ENCODE results near the gene KLHL3. TPM values are rescaled to one million over a fixed set of nuclear protein-coding genes. Genes with fewer than 3 reads are reported as not detected.

KLHL3 gene
- total RNA-seq, 1 donor from 2014 or later: 8.9 TPM

GRCh38 chr5:137629646-137630045 lies 106.2 kb downstream of the KLHL3 start:
- Histone ChIP-seq H3K79me2 (ENCODE audit: insufficient read depth, low read length) (no peaks in the 10 kb centered on the region), H2AFZ (ENCODE audit: low read depth, low read length) (no peak overlapping the region), H3K4me2 (ENCODE audit: low read length) (no peak overlapping the region), H3K4me3 (ENCODE audit: insufficient read depth, low read depth, low read length) (no peak overlapping the region), H3K9ac (ENCODE audit: low read length) (no peak overlapping the region), H3K9me3 (ENCODE audit: insufficient read depth, low read depth, low read length) (no peaks in the 10 kb centered on the region), H3K27me3 (ENCODE audit: insufficient read depth, low read length) (peaks cover 2% of the 10 kb centered on the region), H3K27ac (ENCODE audit: low read depth, low read length) (no peak overlapping the region), H3K4me1 (ENCODE audit: insufficient read depth, low read length) (peaks cover 2% of the 10 kb centered on the region), H4K20me1 (ENCODE audit: insufficient read depth, low read length) (no peaks in the 10 kb centered on the region), H3K36me3 (ENCODE audit: insufficient read depth, low read length) (no peaks in the 10 kb centered on the region)
- no peaks in the 10 kb centered on the region for H3K27me3 Mint-ChIP-seq (ENCODE audit: low read depth, unreplicated experiment)
- peaks cover 6% of the 10 kb centered on the region for H3K36me3 Mint-ChIP-seq (ENCODE audit: low read depth, unreplicated experiment)
- peak; percentile 98 for TF ChIP-seq CTCF (IDR thresholded peaks at IDR 0.05; ENCODE audit: insufficient read depth, low read depth, low read length)
- TF ChIP-seq EZH2 (IDR thresholded peaks at IDR 0.05; ENCODE audit: insufficient read depth, low read length): no peak
- H3K4me1 Mint-ChIP-seq (ENCODE audit: low read depth, unreplicated experiment): peaks cover 10% of the 10 kb centered on the region
- peaks cover 4% of the 10 kb centered on the region for H3K9me3 Mint-ChIP-seq (ENCODE audit: unreplicated experiment)
- peak; percentile 30 for DNase-seq (ENCODE audit: low read depth)
- H3K4me3 Mint-ChIP-seq (ENCODE audit: unreplicated experiment): no peak overlapping the region
- no peak overlapping the region for H3K27ac Mint-ChIP-seq (ENCODE audit: unreplicated experiment)
- peak; percentile 23 for FAIRE-seq

- no peaks in the 10 kb centered on the region for H3K36me3 ChIP-seq (ENCODE audit: insufficient read depth, low read length)
- H3K9ac ChIP-seq (ENCODE audit: low read length): no peak overlapping the region
- Mint-ChIP-seq H3K4me1 (ENCODE audit: low read depth, unreplicated experiment) (peaks cover 11% of the 10 kb centered on the region), H3K4me3 (ENCODE audit: unreplicated experiment) (no peak overlapping the region), H3K27me3 (ENCODE audit: low read depth, unreplicated experiment) (no peaks in the 10 kb centered on the region), H3K9me3 (ENCODE audit: unreplicated experiment) (peaks cover 4% of the 10 kb centered on the region), H3K36me3 (ENCODE audit: low read depth, unreplicated experiment) (peaks cover 6% of the 10 kb centered on the region), H3K27ac (ENCODE audit: unreplicated experiment) (no peak overlapping the region)
- H3K27me3 ChIP-seq (ENCODE audit: insufficient read depth, low read length): peaks cover 2% of the 10 kb centered on the region
- no peaks in the 10 kb centered on the region for H4K20me1 ChIP-seq (ENCODE audit: insufficient read depth, low read length)
- H3K4me1 ChIP-seq (ENCODE audit: insufficient read depth, low read length): peaks cover 5% of the 10 kb centered on the region
- no peak overlapping the region for H3K27ac ChIP-seq (ENCODE audit: low read depth, low read length)
- no peak for TF ChIP-seq EZH2 (IDR thresholded peaks at IDR 0.05; ENCODE audit: insufficient read depth, low read length)
- no peak for TF ChIP-seq CTCF (IDR thresholded peaks at IDR 0.05; ENCODE audit: insufficient read depth, low read depth, low read length)
- DNase-seq (ENCODE audit: low read depth) (no peak), FAIRE-seq (no peak)
- no peak overlapping the region for H3K4me3 ChIP-seq (ENCODE audit: insufficient read depth, low read depth, low read length)
- no peaks in the 10 kb centered on the region for H3K79me2 ChIP-seq (ENCODE audit: insufficient read depth, low read length)
- H3K9me3 ChIP-seq (ENCODE audit: insufficient read depth, low read depth, low read length): no peaks in the 10 kb centered on the region
- H2AFZ ChIP-seq (ENCODE audit: low read depth, low read length): no peak overlapping the region
- no peak overlapping the region for H3K4me2 ChIP-seq (ENCODE audit: low read length)
Observed at GRCh38 chr5:137627706-137628105, 108.2 kb downstream of the KLHL3 start.

- no peaks in the 10 kb centered on the region for H3K36me3 ChIP-seq (ENCODE audit: insufficient read depth, low read length)
- H3K4me1 Mint-ChIP-seq (ENCODE audit: low read depth, unreplicated experiment): peaks cover 15% of the 10 kb centered on the region
- no peak overlapping the region for H3K9ac ChIP-seq (ENCODE audit: low read length)
- no peaks in the 10 kb centered on the region for H3K79me2 ChIP-seq (ENCODE audit: insufficient read depth, low read length)
- no peak overlapping the region for H3K27ac Mint-ChIP-seq (ENCODE audit: unreplicated experiment)
- H3K27me3 ChIP-seq (ENCODE audit: insufficient read depth, low read length): peaks cover 2% of the 10 kb centered on the region
- DNase-seq (ENCODE audit: low read depth) (no peak), FAIRE-seq (no peak)
- no peak overlapping the region for H3K27ac ChIP-seq (ENCODE audit: low read depth, low read length)
- H3K4me3 ChIP-seq (ENCODE audit: insufficient read depth, low read depth, low read length): no peak overlapping the region
- no peak overlapping the region for H3K4me2 ChIP-seq (ENCODE audit: low read length)
- no peaks in the 10 kb centered on the region for H3K27me3 Mint-ChIP-seq (ENCODE audit: low read depth, unreplicated experiment)
- TF ChIP-seq EZH2 (IDR thresholded peaks at IDR 0.05; ENCODE audit: insufficient read depth, low read length) (no peak), CTCF (IDR thresholded peaks at IDR 0.05; ENCODE audit: insufficient read depth, low read depth, low read length) (no peak)
- no peaks in the 10 kb centered on the region for H4K20me1 ChIP-seq (ENCODE audit: insufficient read depth, low read length)
- no peaks in the 10 kb centered on the region for H3K9me3 ChIP-seq (ENCODE audit: insufficient read depth, low read depth, low read length)
- H3K4me3 Mint-ChIP-seq (ENCODE audit: unreplicated experiment): no peak overlapping the region
- H2AFZ ChIP-seq (ENCODE audit: low read depth, low read length): no peak overlapping the region
- H3K9me3 Mint-ChIP-seq (ENCODE audit: unreplicated experiment): peaks cover under 1% of the 10 kb centered on the region
- H3K36me3 Mint-ChIP-seq (ENCODE audit: low read depth, unreplicated experiment): peaks cover 3% of the 10 kb centered on the region
- H3K4me1 ChIP-seq (ENCODE audit: insufficient read depth, low read length): peaks cover 9% of the 10 kb centered on the region
Observed at GRCh38 chr5:137627293-137627692, 108.6 kb downstream of the KLHL3 start.

All from astrocyte (in vitro differentiated cells and primary cell).